Heart left ventricle (tissue), 16 donors: ENCODE results near the gene RPLP2. TPM values are rescaled to one million over a fixed set of nuclear protein-coding genes. Genes with fewer than 3 reads are reported as not detected.

Experiments
- ATAC-seq, 4 donors: fragments of 200-7000 bp; cut with Tn5 transposase; one replicate each; pipeline ENCODE4 v1.9.1; 2020 to 2022; ENCODE audit warnings: moderate library complexity in 4 of 4, mild to moderate bottlenecking in 3 of 4, moderate number of reproducible peaks in 1 of 4
- DNase-seq, 5 donors: peaks; one replicate each; pipeline ENCODE4 v3.0.0-alpha.2; 2020
- H3K27ac ChIP-seq, 12 donors: fragments of 200-600 bp; sonication (generic) in 4 of 12; one replicate each; pipeline versions ENCODE4 v1.5.0 to v1.8.0; 2016 to 2022; ENCODE audit warnings: mild to moderate bottlenecking in 2 of 12
- H3K27me3 ChIP-seq, 9 donors: fragments of 200-600 bp; sonication (generic) in 2 of 9; one replicate each; pipeline versions ENCODE4 v1.5.1 to v1.8.0; 2016 to 2022; ENCODE audit warnings: mild to moderate bottlenecking in 3 of 9
- H3K36me3 ChIP-seq, 9 donors: fragments of 200-600 bp; sonication (generic) in 2 of 9; one replicate each; pipeline versions ENCODE4 v1.5.0 to v1.8.0; 2018 to 2022; ENCODE audit warnings: mild to moderate bottlenecking in 2 of 9
- H3K4me1 ChIP-seq, 12 donors: fragments of 200-600 bp; sonication (generic) in 4 of 12; one replicate each; pipeline versions ENCODE4 v1.5.0 to v1.8.0; 2016 to 2022; ENCODE audit warnings: mild to moderate bottlenecking in 3 of 12
- H3K4me3 ChIP-seq, 12 donors: fragments of 200-600 bp; sonication (generic) in 4 of 12; one replicate each; pipeline versions ENCODE4 v1.5.0 to v1.8.0; 2017 to 2022; ENCODE audit warnings: mild to moderate bottlenecking in 9 of 12, moderate library complexity in 4 of 12
- H3K9me3 ChIP-seq, 12 donors: fragments of 200-600 bp; sonication (generic) in 4 of 12; one replicate each; pipeline versions ENCODE4 v1.5.0 to v1.8.0; 2016 to 2022; ENCODE audit warnings: mild to moderate bottlenecking in 1 of 12
- POLR2A ChIP-seq, 2 donors: fragments of 450-650 bp; IDR thresholded peaks; one replicate each; pipeline ENCODE4 v1.6.1; 2017; ENCODE audit warnings: antibody characterized with exemption in 2 of 2, mild to moderate bottlenecking in 2 of 2, moderate library complexity in 2 of 2
- whole genome bisulfite sequencing, 4 donors: extraction: QIAGEN DNeasy Blood & Tissue Kit in 2 of 4; methylation state at CpG; one replicate each; pipeline versions ENCODE4 v1.1.5 to v1.1.7; 2013 to 2018; 5-methylcytosine and 5-hydroxymethylcytosine counted together
- intact Hi-C, 10 donors: fragments of 100-400 bp; cut with DNase I; formaldehyde crosslinking; loops; one replicate each; pipeline versions ENCODE4 v1.11.1 to v1.14.2; 2022
- polyA plus RNA-seq, 2 donors: library from polyadenylated mRNA; stranded (reverse); fragments of 200-250 nt; gene quantifications; one replicate each; pipeline ENCODE4 v1.2.3, GENCODE V29; 2013
- total RNA-seq, 9 donors: library from RNA; depleted of rRNA in 2 of 9; stranded (reverse); fragments of >200 nt in 2 of 9; fragmentation: NEBNext Ultra II Directional in 3 of 9; extraction: Animal tissue kit (Norgen Biotek cat#: 25700) in 3 of 9; gene quantifications; one replicate each; pipeline versions ENCODE4 v1.1.0 to v1.2.4, GENCODE V29; 2016 to 2023
- TF ChIP-seq, protein P1 (sequence below), 12 donors: fragments of 200-600 bp; sonication (generic) in 4 of 12; IDR thresholded peaks; one replicate each; pipeline versions ENCODE4 v1.5.0 to v1.8.0; 2018 to 2022; ENCODE audit warnings: antibody characterized with exemption in 12 of 12, mild to moderate bottlenecking in 5 of 12
- donor health status: ischemic (EF 13 %, LVEDD 7.1; RV severe dilation, severe dysfunction).
- donor health status: healthy with polysubstance abuse.
- donor health status: DM: no; HTN: yes; CAD: no.
- donor health status: DM: no; HTN: no; CAD: no.
- donor health status: ischemic (EF 25% LVEDD 6.9; RV normal size, moderate dysfunction).
- donor health status: ischemic (EF 25% LVEDD 5.7; RV mildly dilated, moderate dysfunction).
- donor health status: healthy.
- donor health status: DM: yes; HTN: yes; CAD: no.
- donor health status: ischemic (EF 35%, LVEDD 5.7; RV mildly dilated, moderate dysfunction).
- donor health status: nonischemic (EF 11% LVEDD 7.7; RV severe dilation, severe dysfunction).
- donor health status: DM: yes; HTN: yes; CAD: no.
- donor health status: PGD.
- donor health status: ischemic (EF 29% LVEDD 5.4; RV normal size, mild dysfunction).
- donor health status: nonischemic (EF 23%, LVEDD 6.1; RV moderate dilation, normal function).

RPLP2 gene
- total and polyA plus RNA-seq, 11 donors = 236 to 1,652 (median 969) TPM

DNA sequence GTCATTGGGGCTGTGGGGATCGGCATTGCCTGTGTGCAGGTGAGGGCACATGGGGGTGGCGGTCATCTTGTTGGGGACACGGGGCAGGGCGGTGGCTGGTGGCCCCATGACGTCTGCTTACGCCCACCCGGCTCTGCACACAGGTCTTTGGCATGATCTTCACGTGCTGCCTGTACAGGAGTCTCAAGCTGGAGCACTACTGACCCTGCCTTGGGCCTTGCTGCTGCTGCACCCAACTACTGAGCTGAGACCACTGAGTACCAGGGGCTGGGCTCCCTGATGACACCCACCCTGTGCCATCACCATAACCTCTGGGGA, 28.2 kb downstream of the RPLP2 start:
- Histone ChIP-seq H3K27me3 (no peaks in the 10 kb centered on the region), H3K36me3 (peaks cover 0 to 56% (median 48%) of the 10 kb centered on the region in 9 donors), H3K4me3 (no peak overlapping the region), H3K27ac (peak overlapping the region in 1 of 12 donors; percentile 7), H3K9me3 (no peaks in the 10 kb centered on the region), H3K4me1 (peaks cover 14 to 82% (median 58%) of the 10 kb centered on the region in 12 donors)
- intact Hi-C loops = no loop called here
- DNase-seq = no peak
- no peak for TF ChIP-seq POLR2A (IDR thresholded peaks at IDR 0.05)
- TF ChIP-seq, protein P1, sequence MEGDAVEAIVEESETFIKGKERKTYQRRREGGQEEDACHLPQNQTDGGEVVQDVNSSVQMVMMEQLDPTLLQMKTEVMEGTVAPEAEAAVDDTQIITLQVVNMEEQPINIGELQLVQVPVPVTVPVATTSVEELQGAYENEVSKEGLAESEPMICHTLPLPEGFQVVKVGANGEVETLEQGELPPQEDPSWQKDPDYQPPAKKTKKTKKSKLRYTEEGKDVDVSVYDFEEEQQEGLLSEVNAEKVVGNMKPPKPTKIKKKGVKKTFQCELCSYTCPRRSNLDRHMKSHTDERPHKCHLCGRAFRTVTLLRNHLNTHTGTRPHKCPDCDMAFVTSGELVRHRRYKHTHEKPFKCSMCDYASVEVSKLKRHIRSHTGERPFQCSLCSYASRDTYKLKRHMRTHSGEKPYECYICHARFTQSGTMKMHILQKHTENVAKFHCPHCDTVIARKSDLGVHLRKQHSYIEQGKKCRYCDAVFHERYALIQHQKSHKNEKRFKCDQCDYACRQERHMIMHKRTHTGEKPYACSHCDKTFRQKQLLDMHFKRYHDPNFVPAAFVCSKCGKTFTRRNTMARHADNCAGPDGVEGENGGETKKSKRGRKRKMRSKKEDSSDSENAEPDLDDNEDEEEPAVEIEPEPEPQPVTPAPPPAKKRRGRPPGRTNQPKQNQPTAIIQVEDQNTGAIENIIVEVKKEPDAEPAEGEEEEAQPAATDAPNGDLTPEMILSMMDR (IDR thresholded peaks at IDR 0.05) = no peak
- no peak for ATAC-seq
- 70 to 72% (median 71%) methylated on average over 8 of the region's 8 CpGs; no CpG with 5 or more reads in 1 of the 4 donors for WGBS, 4 donors

DNA sequence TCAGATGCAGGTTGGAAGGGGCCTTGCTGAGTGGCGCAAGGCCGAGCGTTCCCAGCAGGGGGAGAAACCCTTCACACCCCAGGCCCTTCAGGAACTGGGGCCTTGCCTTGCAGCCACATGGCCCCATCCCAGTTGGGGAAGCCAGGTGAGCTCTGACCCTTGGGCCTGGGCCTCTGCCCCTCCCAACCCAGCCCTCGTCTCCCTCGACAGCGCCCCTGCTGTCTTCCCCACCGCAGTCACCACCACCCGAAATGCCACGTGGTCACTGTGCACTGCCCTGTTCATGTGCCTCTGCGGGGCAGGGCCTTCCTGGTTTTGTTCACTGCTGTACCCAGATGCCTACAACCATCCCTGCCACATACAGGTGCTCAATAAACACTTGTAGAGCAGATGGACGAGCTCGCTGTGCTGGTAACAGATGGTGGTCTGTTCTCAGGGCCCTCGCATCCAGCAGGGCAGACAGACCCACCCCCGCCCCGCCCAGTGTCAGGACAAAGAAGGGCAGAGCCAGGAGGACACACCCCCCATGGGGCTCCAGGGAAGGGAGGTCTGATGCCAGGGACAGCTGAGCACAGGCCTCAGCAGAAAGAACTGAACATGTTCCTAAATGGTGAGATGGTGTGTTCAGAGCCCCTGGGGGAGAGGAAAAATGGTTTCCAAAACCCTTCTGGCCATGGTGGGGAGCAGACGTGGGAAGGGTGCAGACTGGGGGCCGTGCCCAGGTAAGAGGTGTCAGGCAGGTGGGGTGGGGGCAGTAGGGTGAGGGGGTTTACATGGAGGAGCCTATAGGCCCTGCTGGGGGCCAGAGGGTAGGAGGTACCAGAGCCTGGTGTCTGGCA, 28.9 kb downstream of the RPLP2 start:
- Histone ChIP-seq H3K27ac (peak overlapping the region in 4 of 12 donors; percentile 30 to 34 (median 32)), H3K27me3 (no peaks in the 10 kb centered on the region), H3K4me3 (no peak overlapping the region), H3K36me3 (peaks cover 0 to 56% (median 48%) of the 10 kb centered on the region in 9 donors), H3K4me1 (peaks cover 14 to 82% (median 56%) of the 10 kb centered on the region in 12 donors), H3K9me3 (no peaks in the 10 kb centered on the region)
- WGBS, 4 donors = 35 to 63% (median 39%) methylated on average over 6 to 17 of the region's 17 CpGs
- TF ChIP-seq POLR2A (IDR thresholded peaks at IDR 0.05) = no peak
- TF ChIP-seq, protein P1 (IDR thresholded peaks at IDR 0.05) = peak in 5 of 12 donors; percentile 8 to 33 (median 14)
- intact Hi-C loops = no loop called here
- DNase-seq = no peak
- ATAC-seq = no peak

DNA sequence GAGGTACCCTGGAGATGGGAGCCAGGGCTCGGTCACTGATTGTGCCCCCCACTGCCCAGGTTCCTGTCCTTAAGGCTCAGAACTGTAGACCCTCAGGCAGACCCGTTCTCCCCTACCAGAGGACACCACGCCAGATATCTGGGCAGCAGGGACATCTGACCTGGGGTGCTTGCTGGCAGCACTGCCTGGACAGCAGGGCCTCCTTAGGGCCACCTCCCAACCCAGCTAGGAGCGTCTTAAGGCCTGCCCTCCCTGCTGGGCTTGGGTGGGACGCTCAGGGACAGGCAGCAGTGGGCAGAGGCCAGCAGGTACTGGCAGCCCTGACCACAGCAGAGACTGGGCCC, 29.5 kb downstream of the RPLP2 start:
- Histone ChIP-seq H3K9me3 (no peaks in the 10 kb centered on the region), H3K27me3 (no peaks in the 10 kb centered on the region), H3K4me1 (peaks cover 10 to 82% (median 54%) of the 10 kb centered on the region in 12 donors), H3K27ac (peak overlapping the region in 3 of 12 donors; percentile 30 to 34 (median 31)), H3K4me3 (no peak overlapping the region), H3K36me3 (peaks cover 0 to 56% (median 48%) of the 10 kb centered on the region in 9 donors)
- no peak for ATAC-seq
- DNase-seq = no peak
- WGBS, 4 donors = 70 to 90% (median 82%) methylated on average over 3 to 5 of the region's 5 CpGs
- TF ChIP-seq, protein P1 (IDR thresholded peaks at IDR 0.05) = no peak
- TF ChIP-seq POLR2A (IDR thresholded peaks at IDR 0.05) = no peak
- intact Hi-C loops = no loop called here

DNA sequence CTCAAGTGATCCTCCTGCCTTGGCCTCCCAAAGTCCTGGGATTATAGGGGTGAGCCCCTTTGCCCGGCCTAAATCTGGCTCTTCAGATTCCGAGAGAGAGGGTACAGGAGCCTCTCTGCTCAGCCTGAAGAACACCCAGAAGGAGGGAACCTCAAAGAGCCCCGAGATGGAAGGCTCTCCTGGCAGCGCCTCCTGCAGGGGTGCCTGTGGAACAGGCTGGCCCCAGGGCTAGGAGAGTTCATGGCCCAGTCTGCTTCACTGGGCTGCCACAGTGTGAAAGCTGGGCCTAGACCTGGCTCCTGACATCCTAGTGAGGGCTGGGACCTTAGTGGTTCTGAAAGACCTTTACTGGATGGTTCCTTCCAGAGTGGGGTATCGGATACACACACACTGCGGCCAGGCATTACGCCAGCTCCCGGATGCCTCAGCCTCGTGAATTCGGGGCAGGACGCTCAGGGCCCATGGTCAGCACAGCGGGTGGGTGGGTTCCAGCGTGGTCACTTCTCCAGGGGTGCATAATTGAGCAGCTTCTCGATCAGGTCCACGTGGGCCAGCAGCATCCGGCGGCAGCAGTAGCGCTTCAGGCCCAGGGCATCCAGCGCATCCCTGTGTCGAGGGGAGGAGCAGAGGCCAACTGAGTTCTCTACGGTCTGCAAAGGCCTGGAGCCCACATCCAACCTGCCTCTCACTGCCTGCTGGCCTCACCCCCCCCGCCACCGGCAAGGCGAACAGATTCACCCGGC, 30.3 kb downstream of the RPLP2 start:
- no peak overlapping the region for H3K27ac ChIP-seq
- TF ChIP-seq POLR2A (IDR thresholded peaks at IDR 0.05) = no peak
- TF ChIP-seq, protein P1 (IDR thresholded peaks at IDR 0.05) = no peak
- peaks cover 7 to 82% (median 52%) of the 10 kb centered on the region in 12 donors for H3K4me1 ChIP-seq
- intact Hi-C loops = loop anchor here in 1 of 10 donors (5.0 kb wide), 1 partner anchor 33 kb away; the partner anchor contains the start of genes PIDD1 and RPLP2
- H3K9me3 ChIP-seq = no peaks in the 10 kb centered on the region
- no peak for ATAC-seq
- DNase-seq = peak in 1 of 5 donors; percentile 31
- H3K27me3 ChIP-seq = no peaks in the 10 kb centered on the region
- H3K36me3 ChIP-seq = peaks cover 0 to 56% (median 48%) of the 10 kb centered on the region in 9 donors
- peak overlapping the region in 3 of 12 donors; percentile 92 to 100 (median 94) for H3K4me3 ChIP-seq
- 73 to 79% (median 74%) methylated on average over 12 to 25 of the region's 25 CpGs for WGBS, 4 donors
